ENCODE results near the gene RDH14. TPM values are rescaled to one million over a fixed set of nuclear protein-coding genes. Genes with fewer than 3 reads are reported as not detected.

Gene RDH14
- total and polyA plus RNA-seq, 10 of the 15 experiments (the other 5 are each of a cell fraction or from before 2014, with no cell fraction given), result 15.5 to 33.4 (median 22.8) TPM

DNA sequence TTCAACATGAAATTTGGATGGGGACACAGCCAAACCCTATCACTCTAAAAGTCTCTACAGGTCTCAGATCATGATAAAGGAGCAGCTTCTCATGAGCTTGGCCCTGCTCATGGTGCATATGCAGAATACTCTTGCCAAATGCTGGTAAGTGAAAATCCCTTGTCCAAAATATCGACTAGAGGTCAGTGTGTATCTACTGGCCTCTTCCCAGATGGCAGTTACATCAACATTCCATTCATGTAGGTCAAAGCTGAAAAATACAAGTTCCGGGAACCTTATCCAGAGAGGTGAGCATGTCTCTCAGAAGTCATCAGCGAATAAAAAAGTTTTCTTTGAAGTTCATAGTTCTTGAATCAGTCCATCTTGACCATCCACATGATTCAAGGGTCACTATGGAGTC is 36.5 kb upstream of the RDH14 start:
- Histone ChIP-seq H2AFZ (ENCODE audit: control insufficient read depth, low read depth, low read length) (no peak overlapping the region), H3K36me3 (ENCODE audit: control insufficient read depth in 2 of 2, insufficient read depth in 2 of 2, low read length in 1 of 2) (no peaks in the 10 kb centered on the region), H3K27ac (ENCODE audit: control insufficient read depth, insufficient read depth) (no peak overlapping the region), H4K20me1 (ENCODE audit: control insufficient read depth, insufficient read depth) (no peaks in the 10 kb centered on the region), H3K9ac (ENCODE audit: control insufficient read depth, insufficient read depth, low read length) (no peak overlapping the region), H3K9me3 (replicated peaks; ENCODE audit: control insufficient read depth, insufficient read depth, low read length) (no peaks in the 10 kb centered on the region), H3K4me1 (ENCODE audit: control insufficient read depth, insufficient read depth, low read length) (no peaks in the 10 kb centered on the region), H3K4me3 (no peak overlapping the region), H3K79me2 (ENCODE audit: control insufficient read depth, insufficient read depth, low read length) (no peaks in the 10 kb centered on the region), H3K4me2 (ENCODE audit: control insufficient read depth, insufficient read depth) (no peak overlapping the region), H3K27me3 (replicated peaks in 1 of 2; ENCODE audit: control insufficient read depth in 2 of 2, insufficient read depth in 2 of 2, low read length in 1 of 2) (no peaks in the 10 kb centered on the region)
- FAIRE-seq, result no peak
- intact Hi-C loops (cut with micrococcal nuclease; ENCODE audit: unreplicated experiment), result no loop called here
- no peak for DNase-seq (ENCODE audit: low read depth, low spot score)
- TF ChIP-seq, protein P1, sequence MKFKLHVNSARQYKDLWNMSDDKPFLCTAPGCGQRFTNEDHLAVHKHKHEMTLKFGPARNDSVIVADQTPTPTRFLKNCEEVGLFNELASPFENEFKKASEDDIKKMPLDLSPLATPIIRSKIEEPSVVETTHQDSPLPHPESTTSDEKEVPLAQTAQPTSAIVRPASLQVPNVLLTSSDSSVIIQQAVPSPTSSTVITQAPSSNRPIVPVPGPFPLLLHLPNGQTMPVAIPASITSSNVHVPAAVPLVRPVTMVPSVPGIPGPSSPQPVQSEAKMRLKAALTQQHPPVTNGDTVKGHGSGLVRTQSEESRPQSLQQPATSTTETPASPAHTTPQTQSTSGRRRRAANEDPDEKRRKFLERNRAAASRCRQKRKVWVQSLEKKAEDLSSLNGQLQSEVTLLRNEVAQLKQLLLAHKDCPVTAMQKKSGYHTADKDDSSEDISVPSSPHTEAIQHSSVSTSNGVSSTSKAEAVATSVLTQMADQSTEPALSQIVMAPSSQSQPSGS (IDR thresholded peaks at IDR 0.05; ENCODE audit: low read length), result no peak
- TF ChIP-seq RBBP5 (conservative IDR thresholded peaks at IDR 0.05) (no peak), SMAD5 (IDR thresholded peaks at IDR 0.05; ENCODE audit: low read depth) (no peak)
- TF ChIP-seq, protein P2, sequence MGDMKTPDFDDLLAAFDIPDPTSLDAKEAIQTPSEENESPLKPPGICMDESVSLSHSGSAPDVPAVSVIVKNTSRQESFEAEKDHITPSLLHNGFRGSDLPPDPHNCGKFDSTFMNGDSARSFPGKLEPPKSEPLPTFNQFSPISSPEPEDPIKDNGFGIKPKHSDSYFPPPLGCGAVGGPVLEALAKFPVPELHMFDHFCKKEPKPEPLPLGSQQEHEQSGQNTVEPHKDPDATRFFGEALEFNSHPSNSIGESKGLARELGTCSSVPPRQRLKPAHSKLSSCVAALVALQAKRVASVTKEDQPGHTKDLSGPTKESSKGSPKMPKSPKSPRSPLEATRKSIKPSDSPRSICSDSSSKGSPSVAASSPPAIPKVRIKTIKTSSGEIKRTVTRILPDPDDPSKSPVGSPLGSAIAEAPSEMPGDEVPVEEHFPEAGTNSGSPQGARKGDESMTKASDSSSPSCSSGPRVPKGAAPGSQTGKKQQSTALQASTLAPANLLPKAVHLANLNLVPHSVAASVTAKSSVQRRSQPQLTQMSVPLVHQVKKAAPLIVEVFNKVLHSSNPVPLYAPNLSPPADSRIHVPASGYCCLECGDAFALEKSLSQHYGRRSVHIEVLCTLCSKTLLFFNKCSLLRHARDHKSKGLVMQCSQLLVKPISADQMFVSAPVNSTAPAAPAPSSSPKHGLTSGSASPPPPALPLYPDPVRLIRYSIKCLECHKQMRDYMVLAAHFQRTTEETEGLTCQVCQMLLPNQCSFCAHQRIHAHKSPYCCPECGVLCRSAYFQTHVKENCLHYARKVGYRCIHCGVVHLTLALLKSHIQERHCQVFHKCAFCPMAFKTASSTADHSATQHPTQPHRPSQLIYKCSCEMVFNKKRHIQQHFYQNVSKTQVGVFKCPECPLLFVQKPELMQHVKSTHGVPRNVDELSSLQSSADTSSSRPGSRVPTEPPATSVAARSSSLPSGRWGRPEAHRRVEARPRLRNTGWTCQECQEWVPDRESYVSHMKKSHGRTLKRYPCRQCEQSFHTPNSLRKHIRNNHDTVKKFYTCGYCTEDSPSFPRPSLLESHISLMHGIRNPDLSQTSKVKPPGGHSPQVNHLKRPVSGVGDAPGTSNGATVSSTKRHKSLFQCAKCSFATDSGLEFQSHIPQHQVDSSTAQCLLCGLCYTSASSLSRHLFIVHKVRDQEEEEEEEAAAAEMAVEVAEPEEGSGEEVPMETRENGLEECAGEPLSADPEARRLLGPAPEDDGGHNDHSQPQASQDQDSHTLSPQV (IDR thresholded peaks at IDR 0.05), result no peak
- ATAC-seq, result no peak
- POLR2A ChIA-PET, result no interaction called here
- CTCF ChIA-PET, result no interaction called here
- no TSS peak for BruUV-seq (replicated peaks)
- WGBS (ENCODE audit: insufficient coverage, insufficient replicate concordance, low lambda C conversion rate, missing lambda C conversion rate), result 61% methylated on average over 3 of the region's 3 CpGs
- SMC1A ChIA-PET (ENCODE audit: uncharacterized antibody, unreplicated experiment), result no interaction called here
- RAD21 ChIA-PET (ENCODE audit: unreplicated experiment), result no interaction called here
- in situ Hi-C loops (cut with MboI), result no loop called here
